NCI-H345 treated with DMSO at 0.1 percent for 48 hours (cell line): ENCODE measurements around the gene EGFR.

ENCODE experiments used
- DNase-seq: peaks from one replicate; lab custom pipeline; 2025; ENCODE audit not compliant: unreplicated experiment; lab: John Stamatoyannopoulos, UW

The EGFR gene

DNA sequence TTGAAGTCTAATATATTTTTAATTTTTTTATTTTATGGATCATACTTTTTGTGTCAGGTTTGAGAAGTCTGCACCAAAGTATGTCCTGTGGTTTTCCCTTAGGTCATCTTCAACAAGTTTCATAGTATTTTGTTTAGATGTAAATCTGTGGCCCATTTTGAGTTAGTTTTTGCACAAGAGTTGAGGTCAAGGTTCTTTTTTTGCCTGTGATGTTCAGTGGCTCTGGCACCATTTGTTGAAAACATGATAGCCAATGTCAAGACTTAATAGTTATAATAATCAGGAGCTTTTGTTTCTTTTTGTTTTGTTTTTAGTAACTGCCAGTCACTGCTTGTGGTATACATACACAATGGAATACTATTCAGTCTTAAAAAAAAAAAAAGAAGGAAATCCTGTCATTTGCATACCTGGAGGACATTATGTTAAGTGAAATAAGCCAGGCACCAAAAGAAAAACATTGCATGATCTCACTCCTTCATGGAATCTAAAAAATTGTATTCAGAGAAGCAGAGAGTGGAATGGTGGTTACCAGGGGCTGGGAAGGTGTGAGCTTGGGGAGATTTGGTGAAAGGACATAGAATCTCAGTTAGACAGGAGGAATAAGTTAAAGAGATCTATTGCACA is 61.3 kb downstream of the EGFR start:
- no peak for DNase-seq

DNA sequence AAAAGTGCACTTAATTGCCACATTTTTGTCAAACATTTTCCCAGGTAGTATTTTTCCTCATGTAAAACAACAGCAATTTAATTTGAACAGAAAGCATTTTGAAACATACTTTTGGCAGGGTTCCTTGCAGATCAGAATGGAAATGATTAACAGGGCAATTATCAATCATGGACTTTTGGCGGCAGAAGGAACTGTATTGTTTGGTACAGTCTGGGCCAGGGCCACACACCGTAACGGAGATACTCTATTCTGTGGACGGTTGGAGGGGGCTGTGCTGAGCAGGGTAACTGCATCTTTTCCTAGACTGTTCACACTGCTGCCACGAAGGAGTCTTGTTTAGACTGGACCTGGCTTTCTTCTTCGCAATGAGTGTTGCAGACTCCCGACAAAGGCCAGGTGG is 62.3 kb downstream of the EGFR start:
- no peak for DNase-seq

DNA sequence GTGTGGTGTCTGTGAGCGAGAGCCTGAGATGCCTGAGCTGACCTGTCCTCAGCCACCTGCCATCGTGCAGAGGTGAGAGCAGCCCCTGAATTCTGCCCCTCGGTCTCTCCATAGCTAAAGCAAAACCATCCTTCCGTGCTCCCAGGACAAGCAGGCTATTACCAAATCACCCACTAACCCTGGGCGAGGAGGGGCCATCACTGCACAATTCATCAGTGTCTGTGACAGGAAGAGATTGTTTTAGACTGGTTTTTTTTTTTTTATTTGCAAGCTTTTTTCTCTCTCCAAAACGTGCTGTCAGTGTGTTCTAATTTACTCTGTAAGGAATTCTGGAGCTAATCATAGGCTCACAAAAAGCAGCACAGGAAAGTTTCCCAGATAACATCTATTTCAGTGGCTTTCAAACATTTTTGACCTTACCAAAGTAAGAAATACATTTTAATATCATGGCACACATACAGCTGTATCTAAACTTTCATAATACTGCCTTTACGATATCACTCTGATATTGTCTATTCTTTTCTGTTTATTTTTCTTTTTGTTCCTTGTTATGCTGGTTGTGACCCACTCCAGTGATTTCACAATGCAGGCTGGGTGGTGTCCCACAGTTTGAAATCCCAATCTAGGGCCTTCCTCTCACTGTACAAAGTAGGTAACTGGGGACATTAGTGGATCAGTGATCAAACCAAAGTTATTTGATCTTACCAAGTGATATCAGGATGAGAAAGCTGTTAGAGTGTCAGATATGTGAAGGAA is 62.8 kb downstream of the EGFR start:
- DNase-seq: no peak

DNA sequence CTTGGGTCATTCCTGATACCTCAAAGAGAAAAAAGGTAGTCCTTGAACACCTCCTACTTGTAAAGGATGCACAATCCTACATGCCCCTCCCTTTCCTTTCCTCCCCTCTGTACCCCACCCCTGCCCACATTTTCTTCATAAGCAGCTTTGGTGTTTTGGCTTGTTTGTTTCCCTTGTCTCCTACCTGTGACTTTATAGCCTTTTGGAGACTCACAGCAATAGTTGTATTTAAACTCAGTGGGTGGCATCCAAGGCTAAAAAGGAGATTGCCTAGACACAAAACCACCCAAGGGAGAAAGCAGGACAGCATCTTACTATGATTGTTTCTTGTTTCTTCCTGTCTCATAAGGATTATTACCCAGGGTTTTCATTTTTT is 63.4 kb downstream of the EGFR start:
- no peak for DNase-seq

DNA sequence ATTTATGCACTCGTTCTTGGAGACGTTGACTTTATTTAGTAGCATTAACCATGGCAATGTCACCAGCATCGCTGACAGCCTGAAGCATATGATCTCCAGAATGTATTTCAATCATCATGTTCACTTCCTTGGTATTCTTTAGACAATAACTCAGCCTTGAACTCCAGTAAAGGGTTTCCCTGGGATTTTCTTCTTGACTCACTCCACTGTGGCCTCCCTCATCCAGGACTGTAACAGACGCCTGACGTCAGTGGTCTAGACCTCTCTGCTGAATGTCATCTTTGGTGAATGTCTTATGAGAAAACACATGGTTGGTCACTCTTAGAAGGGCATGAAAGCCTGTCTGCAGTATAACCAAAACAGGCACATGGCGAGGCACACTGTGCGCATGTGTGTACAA is 64.4 kb downstream of the EGFR start:
- DNase-seq: no peak

DNA sequence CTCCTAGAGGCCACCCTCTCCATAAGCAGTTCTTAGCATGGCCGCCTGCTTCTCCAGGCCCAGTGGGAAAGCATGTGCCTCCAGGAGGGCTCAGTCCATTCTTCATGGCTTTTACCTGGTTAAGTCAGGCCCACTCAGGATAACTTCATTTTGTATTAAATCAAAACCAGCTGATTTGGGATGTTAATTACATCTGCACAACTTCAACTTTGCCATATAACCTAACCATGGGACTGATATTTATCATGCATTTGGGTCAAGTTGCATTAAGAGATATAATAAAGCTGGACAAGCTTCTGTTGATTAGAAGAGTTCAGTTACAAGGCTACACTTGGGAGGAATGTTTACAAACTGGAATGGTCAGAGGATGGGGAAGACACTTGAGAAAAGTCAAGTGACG is 65.5 kb downstream of the EGFR start:
- no peak for DNase-seq

DNA sequence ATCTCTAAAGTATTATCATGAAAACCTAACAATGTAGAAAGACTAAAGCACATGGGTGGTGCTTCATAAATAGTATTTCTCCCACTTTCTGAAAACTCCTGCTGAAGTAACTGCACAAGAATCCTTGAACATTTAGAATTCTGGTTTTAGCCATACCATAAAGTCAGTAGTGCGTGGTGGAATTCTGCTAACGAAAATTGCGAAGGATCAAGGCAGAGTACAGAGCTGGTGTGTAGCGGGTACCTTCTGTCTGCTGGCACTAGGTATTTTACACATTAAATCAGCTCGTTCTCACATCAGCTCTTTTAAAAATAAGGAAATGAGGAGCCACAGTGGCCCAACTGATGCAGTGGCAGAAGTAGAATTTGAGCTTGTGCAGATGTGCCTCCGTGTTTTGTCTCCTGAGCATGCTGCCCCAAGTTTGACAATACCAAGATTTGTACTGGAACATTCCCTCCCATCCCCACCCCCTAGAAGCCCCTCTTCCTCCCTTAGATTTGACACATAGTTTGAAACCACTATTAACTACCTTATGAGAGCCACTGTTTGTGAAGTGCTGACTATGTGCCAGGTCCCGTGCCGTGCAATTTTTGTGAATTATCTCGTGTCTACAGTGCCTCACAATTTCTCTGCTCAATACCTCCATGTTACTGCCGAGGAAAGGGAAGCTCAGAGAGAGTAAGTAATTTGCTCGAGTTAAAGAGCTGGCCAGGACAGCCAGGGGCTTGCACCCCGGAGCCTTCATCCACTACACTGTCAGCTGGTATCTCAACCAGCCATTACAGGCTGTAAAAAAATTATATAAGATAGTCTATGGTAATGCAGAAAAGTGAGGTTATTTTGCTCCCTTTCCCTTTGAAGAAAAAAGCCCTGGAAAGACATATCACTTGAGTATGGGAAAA is 66.9 kb downstream of the EGFR start:
- no peak for DNase-seq

DNA sequence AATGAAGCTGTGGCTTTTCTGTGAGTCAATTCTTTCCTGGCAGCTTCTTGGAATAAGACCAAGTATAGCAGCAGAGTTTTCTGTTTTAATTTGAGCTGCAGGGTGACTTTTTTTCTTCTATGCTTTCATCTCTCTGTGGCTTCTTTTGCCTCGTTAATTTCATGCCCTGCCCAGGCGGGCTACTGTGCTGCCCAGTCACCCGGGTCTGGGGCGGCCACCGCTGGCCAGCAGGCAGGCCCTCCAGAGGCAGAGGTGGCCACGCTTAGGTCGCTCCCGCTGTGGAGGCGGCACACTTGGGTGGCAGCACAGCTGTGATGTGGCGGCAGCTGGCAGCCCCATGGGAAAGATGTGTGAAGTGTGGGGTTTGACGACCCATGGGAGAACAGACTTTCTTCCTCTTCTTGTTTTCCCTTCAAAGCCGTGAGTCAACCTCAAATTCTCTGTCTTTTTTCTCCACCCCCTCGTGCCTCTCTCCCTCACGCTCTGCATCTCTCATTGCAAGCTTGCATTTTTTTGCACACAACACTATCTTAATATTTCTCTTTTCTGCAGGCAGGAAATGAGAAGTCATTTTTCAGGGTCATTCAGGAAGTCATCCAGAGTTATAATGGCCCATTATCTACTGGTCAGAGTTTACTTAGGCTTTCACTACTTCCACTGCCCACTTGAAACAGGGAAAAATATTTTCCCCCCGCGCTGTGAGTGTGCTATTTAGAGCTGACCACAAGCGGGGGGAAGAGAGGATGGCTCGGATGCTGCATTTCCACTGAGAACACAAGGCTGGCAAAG is 67.8 kb downstream of the EGFR start:
- DNase-seq: no peak

DNA sequence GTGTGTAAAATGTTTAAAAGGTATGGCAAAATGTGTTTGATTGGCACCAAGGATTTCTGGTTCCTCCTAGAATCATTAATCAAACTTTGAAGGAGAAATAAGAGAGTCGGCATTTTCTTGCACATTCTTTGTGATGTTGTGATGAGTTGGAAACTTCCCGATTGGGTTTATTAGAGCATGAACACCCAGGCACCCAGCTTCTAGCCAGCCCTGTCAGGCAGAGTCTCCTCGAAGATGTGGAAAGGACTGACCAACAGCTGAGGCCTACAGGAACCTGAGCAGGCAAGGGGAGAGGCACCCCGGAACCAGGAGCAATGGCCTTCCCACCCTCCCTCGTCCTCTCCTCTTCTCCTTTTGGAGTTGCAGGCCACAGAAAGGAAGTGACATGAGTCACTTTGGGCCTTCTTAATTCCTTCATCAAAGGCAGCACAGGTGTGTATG is 68.7 kb downstream of the EGFR start:
- DNase-seq: no peak

DNA sequence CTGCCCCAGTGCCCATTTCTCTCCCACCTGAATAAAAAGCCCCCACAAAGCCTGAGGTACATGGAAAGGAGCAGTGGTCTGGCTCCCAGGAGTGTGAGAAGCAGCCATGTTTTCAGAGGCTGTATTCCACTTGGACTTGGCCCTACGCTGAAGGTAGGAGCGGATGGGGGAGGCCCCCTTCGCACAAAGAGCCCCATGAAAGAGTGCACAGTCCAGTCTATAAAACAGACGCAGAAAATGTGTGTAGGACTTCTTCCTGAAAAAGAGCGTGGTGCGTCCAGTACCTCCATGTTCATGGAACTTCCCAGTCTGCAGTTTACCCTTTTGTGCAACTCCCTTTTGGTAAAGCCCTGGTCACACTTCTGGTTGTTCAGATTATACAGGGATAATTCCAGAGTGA is 69.3 kb downstream of the EGFR start:
- DNase-seq: no peak

DNA sequence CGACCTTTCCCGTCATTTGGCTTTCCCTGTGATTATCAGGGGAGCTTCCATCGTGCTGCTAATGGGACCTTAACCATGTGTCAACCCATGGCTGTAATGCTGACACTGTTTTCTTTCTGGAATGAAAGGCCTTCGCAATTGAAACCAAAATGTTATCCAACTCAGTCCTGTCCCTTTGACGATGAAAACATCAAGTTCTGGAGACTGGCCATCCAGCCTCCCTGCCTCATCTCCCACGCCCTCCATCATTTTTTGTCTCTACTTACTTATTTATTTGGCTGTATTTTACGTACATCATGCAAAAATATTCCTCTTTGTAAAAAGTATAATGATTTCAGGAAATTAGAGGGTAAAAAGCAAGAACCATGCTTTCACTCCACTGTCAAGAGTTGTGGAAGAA is 69.8 kb downstream of the EGFR start:
- DNase-seq: no peak

DNA sequence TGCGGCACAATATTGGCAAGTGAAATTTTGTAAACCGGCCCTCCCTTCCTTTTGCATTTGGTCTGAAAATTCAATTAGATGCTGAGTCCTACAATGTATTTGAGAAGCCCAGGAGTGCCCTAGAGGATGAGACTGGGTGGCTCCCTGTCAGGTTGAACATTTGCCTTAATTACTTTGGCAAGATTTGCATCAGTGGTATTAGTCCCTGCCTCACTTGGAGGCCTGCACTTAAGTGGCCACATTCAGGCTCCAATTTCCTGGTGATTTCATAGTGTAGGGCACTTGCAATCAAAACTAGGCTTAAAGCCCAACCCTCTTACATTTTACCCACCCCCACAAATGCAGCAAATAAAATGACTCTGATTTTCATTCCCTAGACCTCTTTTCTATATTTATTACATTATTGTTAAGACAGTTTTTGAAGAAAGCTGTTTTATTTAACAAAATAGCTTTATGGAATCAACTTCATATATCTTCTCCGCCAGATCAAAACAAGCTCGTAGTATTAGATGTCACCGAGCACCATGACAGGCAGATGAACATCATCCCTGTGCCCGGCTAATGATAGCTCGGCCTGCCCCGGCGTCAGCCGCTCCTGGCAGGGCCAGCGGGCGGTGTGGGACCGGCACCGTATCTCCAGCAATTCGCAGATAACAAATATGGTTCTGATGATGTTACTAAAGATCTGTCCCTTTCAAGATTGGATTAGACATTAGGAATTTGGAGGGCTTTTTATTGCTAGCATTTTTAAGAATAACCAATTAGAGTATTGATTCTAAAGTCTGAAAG is 73.6 kb downstream of the EGFR start:
- no peak for DNase-seq

DNA sequence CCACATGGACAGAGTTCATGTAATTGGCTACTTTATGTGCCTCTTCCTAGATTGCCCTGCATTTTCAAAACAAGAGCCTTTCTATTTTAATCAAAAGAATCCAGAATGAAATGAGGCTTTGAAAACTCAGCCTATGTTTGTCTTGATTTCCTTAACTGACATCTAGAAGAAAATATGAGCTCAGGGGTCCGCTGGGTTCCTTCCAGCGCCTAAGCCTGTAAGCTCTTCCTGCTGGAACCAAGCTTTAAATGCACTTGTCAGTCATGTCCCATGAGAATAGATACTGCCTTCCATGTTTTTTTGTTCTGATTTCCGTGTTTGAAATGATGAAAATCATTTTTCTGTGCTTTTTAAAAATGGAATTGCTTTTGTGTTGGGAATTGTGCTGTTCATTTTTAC is 74.2 kb downstream of the EGFR start:
- DNase-seq: no peak

DNA sequence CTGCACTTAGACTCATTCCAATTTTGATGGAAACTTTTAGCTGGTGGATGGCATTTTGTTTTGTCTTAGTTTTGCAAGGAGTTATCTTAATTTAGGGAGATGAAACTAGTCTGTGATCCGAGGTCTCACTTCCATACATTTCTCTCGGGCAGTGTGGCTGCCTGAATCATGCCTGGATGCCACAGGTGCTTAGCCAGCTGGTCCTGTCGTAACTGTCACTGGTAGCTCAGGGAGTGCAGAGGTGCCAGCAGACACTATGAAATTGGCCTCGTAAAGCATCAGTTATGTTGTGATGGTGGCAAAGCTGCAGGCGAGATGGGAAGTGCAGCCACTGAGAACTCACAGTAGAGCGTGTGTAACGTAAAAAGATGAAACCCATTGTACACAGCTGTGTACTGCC is 74.9 kb downstream of the EGFR start:
- DNase-seq: no peak

DNA sequence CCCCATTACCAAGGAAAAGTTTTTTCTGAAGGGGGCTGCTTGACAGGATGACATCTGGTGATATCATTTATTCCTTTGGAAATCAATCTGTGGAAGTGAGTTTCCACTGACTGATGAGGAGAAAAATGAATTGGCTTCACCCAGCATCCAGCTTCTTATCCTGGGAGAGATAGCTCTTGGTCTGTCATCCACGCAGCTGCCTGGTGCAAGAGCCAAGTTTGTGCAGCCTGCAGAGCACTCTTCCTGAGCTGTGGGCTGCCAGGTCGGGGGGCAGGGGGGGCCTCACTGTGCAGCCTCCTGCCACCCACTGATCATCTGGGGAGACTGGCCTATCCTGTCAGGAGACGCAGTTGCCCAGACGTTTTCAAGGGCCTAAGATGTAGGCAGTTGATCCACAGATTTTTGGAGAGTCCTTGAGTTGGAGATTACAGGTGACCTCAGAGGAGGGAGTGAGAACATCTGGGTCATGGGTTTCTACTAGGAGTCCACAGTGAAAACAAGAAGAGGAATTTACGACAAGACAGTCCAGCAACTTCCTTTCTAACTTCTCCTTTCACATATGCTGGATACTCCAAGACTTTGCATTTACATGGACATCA is 75.4 kb downstream of the EGFR start:
- no peak for DNase-seq

DNA sequence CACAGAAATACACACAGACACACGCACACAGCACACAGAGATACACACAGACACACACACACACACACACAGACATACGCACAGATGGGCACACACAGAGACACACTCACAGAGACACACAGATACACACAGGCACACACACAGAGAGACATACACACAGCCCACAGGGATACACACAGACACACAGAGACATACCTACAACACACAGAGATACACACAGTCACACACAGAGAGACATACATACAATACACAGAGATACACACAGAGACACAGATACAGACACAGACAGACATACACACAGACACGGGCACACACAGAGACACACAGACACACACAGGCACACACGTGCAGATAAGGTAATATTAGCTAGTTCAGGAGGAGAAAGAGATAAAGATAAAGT is 76.9 kb downstream of the EGFR start:
- DNase-seq: no peak

DNA sequence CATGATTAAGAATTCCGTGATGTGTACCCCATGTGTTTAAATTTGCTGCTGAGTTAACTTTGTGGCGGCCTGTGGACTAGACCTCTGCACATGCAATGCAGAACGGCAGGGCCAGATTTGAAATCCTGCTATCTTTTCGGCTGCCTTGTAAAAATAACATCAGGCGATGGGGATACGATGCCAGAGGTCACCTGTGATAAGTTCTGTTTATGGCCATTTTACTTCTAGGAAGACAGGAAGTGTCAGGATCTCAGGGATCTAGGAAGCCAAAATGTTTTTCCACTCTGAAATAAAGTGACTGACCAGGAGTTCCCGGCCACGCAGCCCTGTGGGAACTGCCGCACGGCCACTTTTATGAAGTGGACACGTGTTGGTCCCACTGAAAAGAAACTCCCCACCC is 77.5 kb downstream of the EGFR start:
- DNase-seq: no peak

DNA sequence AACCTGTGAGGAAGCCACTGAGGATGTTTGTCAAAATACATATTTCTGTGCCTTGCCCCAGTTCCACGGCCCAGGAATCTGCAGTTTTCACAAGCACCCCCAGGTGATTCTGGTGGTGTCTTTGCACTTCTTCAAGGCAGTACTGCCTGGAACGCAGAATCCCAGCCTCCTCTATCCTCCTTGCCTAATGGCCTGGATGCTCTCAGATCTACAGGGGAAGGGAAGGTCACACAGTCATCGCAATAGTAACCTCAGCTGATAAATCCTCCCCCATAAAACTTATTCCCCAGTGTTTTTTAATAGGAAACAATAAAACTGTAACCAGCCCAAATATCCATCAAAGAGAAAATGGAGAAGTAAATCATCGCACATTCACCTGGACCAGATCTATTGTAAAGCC is 78.3 kb downstream of the EGFR start:
- no peak for DNase-seq

DNA sequence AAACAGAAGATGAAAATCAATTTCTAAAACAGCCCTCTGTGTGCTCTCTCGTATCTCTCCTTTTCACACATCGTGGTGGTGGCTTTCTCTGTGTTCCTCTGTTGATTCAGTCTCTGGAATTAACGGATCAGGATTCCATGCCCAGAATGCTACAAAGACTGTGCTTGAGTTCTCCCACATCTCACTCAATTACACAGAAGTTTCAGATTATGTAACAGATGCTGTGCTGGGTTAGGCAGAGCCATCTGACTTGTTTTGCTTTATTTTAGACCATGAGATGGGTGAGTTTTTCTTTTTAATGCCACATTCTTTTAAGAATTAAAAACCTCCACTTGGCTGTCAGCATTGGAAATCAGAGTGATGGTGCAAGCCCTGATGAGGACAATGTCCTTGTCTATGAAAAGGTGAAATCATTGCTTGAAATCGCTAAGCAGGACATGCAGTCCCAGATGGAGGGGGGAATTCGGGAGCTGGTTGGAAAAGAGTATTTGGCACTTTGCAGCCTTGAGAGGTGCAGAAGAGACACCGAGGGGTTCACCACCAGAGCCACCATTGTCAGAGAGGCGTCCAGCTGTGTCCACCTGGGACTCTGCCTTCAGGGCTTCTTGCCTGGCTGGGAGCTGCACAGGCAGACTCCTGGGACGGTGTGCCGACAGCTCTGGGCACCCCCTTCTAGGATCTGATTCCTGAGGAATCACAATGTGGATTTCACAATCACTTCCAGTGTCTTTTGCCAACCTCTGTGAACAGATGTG is 80.4 kb downstream of the EGFR start:
- no peak for DNase-seq
